Mesenteric fat pad (tissue), 1 donor: Measurements from ENCODE around the gene SCN1B. TPM values are rescaled to one million over a fixed set of nuclear protein-coding genes. Genes with fewer than 3 reads are reported as not detected.
A peak's percentile ranks its signal among the peaks of the same experiment; 100 is the strongest.

Experiments
- DNase-seq: peaks from one replicate; pipeline ENCODE4 v3.0.0-alpha.2; 2020; ENCODE audit warnings: low spot score
- total RNA-seq: library from RNA; stranded (reverse); fragmentation: NEBNext Ultra II Directional; extraction: Animal tissue kit (Norgen Biotek cat#: 25700); gene quantifications from one replicate; pipeline ENCODE4 v1.2.1, GENCODE V29; 2021
- donor health status: DM: yes; HTN: yes; CAD: no.

Gene SCN1B
- total RNA-seq, 1 donor from 2014 or later: 17.3 TPM

GRCh38 chr19:35052599-35053190 is 22.4 kb downstream of the SCN1B start:
- DNase-seq: no peak

- no peak for DNase-seq
These were observed 23.5 kb downstream of the SCN1B start for GRCh38 chr19:35053667-35054293.

- no peak for DNase-seq
These were observed 24.4 kb downstream of the SCN1B start for GRCh38 chr19:35054626-35055025.

DNA sequence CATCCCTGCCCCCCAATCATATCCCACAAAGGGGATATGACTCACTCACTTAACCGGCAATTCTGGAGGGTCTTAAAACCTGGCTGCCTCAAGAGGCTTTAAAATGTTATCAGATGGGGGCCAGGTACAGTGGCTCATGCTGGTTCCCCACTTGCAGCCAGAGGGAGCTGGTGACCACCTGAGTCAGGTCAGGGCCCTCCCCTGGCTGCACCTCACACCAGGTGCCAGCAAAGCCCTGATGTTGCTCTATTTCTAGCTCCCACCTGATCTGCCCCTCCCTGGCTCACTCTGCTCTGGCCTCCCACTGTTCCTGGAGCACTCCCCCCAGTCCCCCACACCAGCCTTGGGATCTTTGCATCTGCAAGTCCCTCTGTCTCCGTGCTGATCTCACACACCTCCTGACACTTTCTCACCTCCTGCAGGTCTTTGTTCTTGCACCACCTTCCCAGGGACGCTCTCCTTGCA is 25.5 kb downstream of the SCN1B start:
- DNase-seq: no peak

GRCh38 chr19:35056513-35057063 is 26.3 kb downstream of the SCN1B start:
- DNase-seq: no peak

DNA sequence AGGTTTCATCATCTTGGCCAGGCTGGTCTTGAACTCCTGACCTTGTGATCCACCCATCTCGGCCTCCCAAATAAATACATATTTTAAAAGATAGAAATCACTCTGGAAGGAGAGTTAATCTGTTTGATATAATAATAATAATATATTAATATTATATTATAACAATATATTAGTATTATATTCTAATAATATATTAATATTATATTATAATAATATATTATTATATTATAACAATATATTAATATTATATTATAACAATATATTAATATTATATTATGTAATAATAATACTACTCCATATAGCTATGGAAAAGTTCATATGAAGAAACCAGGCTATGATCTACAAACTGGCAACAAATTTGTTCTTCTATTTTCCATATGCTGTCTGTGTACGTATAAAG is 28.1 kb downstream of the SCN1B start:
- DNase-seq: no peak

GRCh38 chr19:35059006-35059798 is 28.9 kb downstream of the SCN1B start:
- no peak for DNase-seq

DNA sequence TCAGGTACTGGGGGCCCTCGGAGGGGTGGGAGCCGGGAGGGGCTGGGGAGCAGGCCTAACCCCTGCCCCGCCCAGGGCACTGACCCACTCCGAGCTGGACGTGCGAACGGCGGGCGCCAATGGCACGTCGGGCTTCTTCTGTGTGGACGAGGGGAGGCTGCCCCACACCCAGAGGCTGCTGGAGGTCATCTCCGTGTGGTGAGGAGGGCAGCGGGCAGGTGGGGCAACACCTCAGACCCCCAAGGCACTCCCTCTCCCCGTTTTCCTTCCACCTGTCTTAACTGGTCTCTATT is 29.5 kb downstream of the SCN1B start:
- no peak for DNase-seq

GRCh38 chr19:35060160-35060855 is 30.0 kb downstream of the SCN1B start:
- DNase-seq: no peak

GRCh38 chr19:35061583-35062373 is 31.5 kb downstream of the SCN1B start:
- DNase-seq: no peak

DNA sequence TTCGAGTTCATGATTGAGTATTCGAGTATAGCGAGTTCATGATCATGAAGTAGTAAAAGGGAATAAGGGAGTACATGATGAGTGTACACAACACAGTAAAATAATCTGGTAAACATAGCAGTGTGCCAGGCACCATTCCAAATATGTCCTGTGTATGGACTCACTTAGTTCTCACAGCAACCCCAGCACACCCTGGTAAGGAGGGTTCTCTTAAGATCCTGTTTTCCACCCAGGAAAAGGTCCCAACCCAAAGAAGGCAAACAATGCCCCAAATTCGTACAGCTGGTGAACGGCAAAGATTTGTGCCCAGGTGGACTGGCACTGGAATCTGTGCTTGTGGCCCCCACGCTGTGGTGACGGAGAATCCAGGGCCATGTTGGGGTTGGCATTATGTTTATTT is 32.7 kb downstream of the SCN1B start:
- no peak for DNase-seq

- no peak for DNase-seq
These were observed 33.9 kb downstream of the SCN1B start for GRCh38 chr19:35063940-35064818.

- DNase-seq: no peak
These were observed 35.3 kb downstream of the SCN1B start for GRCh38 chr19:35065574-35065973.

DNA sequence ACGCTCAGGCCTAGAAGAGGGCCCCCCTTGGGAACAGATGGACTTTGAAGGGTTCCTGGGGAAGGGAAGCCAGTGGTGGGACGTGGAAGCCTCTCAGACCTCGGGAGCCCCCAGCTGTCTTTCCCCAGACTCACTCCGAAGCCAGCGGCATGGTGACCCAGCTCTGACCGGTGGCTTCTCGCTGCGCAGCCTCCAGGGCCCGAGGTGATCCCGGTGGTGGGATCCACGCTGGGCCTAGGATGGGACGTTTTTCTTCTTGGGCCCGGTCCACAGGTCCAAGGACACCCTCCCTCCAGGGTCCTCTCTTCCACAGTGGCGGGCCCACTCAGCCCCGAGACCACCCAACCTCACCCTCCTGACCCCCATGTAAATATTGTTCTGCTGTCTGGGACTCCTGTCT is 35.9 kb downstream of the SCN1B start:
- no peak for DNase-seq

DNA sequence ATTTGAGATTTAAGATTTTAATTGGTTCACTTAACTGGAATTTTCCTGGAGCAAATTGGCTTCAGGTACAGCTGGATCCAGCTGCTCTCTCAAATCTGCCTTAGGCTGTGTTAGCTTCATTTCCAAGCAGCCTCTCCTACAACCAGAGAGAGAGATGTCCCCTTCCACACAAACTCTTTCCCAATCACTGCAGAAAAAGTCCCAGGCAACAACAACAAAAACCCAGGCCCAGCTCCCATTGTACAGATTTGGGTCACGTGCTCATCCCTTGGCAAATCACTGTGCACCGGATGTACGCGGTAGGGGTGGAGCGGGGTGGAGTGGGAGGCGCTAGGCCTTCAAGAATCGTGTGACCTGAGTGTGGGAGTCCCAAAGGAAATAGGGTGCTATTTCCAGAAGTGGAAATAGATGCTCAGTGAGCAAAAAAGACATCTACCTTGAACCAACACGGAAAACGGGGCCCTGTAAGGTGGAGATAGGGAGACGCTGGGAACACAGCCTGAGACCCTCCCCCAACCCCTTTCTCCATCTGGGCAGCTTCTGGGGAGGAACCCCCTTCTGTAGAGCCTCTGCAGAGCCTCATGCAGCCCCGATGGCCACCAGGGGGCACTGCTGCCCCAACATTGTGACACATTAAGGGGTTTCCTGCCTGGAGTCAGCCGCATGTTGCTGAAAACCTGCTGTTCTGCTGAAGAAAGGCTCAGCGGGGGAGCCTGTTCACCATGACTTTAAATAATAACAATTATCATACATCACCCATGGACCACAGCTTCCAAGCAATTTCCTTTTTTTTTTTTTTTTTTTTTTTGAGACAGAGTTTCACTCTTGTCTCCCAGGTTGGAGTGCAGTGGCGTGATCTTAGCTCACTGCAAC is 36.7 kb downstream of the SCN1B start:
- DNase-seq: peak; percentile 93

- DNase-seq: no peak
These were observed 38.8 kb downstream of the SCN1B start for GRCh38 chr19:35068941-35069634.

DNA sequence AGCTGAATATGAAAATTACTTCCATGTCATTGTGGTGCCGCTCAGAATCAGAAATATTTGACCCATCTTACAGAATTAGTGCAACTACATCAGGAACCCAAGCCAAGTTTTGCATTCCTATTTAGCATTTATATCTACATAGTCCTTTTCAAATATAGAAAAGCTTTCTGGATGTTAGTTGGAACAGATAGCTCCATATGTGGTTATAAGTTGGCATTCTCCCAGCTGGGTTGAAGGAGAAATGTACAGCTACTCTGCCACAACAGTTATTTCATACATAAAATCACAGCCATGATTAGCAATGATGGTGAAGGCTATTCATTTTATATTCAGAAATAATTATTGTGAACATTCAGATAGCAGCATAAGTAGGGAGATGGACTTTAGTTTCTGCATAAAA is 39.4 kb downstream of the SCN1B start:
- no peak for DNase-seq

- no peak for DNase-seq
These were observed 40.2 kb downstream of the SCN1B start for GRCh38 chr19:35070471-35070870.
